ENCODE data around the gene ATP5PO. TPM values are rescaled to one million over a fixed set of nuclear protein-coding genes. Genes with fewer than 3 reads are reported as not detected.

The ATP5PO gene
- total and polyA plus RNA-seq, 2 of the 8 experiments (the other 6 are each of a cell fraction or from before 2014, with no cell fraction given), result 251 to 267 TPM

DNA sequence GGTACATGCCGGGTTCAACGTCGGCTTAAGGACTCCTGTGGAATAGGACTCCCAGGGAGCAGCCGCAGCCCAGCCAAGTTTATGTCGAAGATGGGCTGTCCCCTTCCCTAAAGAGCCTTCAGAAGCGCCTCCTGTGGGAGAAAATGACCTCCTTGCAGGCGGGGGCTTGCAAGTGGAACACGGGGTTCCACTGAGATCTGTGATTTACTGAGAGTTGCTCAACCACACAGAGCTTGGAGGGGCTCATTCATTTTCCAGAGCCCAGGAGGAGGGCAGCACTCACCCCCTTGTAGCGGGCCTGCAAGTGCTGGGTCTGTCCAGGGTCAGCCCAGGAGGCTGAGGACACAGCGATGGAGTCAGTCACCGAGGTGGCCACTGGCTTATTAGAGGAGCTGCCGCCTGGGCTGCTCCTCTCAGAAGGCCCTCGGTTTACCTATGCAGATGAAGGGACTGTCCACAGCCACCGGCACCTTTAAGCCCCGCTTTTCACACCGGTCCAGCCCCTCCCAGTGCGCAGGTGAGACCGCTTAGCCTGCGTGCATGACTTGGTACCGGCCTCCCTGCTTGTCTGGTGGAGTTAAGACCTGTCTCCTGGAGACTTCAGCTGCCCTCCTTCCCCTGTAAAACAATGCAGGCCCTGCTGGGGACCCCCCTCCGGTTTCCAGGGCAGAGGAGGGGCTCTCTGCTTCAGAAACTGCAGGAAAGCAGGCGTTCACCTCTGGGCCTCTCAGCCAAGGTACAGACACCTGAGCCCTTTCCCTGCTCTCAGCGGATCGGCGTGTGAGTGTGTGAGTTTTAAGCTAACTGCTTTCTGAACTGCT is 57.5 kb downstream of the ATP5PO start:
- Histone ChIP-seq H2BK5ac (ENCODE audit: low read depth, low read length) (no peak overlapping the region; the same call in 1 of the 2 replicates), H4K20me1 (replicated peaks in 1 of 2; ENCODE audit: control insufficient read depth in 1 of 2, insufficient read depth in 2 of 2, low read length in 2 of 2) (no peaks in the 10 kb centered on the region), H3K9me3 (ENCODE audit: insufficient read depth in 2 of 2, low read depth in 1 of 2, low read length in 1 of 2) (no peaks in the 10 kb centered on the region), H3K36me3 (ENCODE audit: control insufficient read depth in 2 of 4, insufficient read depth in 4 of 4, low read length in 3 of 4) (no peaks in the 10 kb centered on the region), H3K27me3 (replicated peaks in 1 of 4; ENCODE audit: control insufficient read depth in 3 of 4, extremely low read depth in 1 of 4, insufficient read depth in 3 of 4, low read length in 3 of 4) (no peaks in the 10 kb centered on the region; a peak in 1 of 7 replicates), H3K27ac (ENCODE audit: low read depth, low read length) (no peak overlapping the region), H2BK15ac (ENCODE audit: low read length) (no peak overlapping the region), H3K18ac (ENCODE audit: extremely low read depth, low read length) (peak overlapping the region; percentile 38; the same call in 1 of the 2 replicates), H3K9ac (replicated peaks in 1 of 4; ENCODE audit: extremely low read depth in 1 of 4, low read depth in 3 of 4, low read length in 3 of 4) (no peak overlapping the region), H2BK12ac (ENCODE audit: low read depth, low read length) (no peak overlapping the region), H3K56ac (replicated peaks; ENCODE audit: insufficient read length, low read depth, low read length) (no peak overlapping the region), H3K79me2 (ENCODE audit: control insufficient read depth in 1 of 2, insufficient read depth in 2 of 2, low read length in 2 of 2) (no peaks in the 10 kb centered on the region), H4K91ac (replicated peaks; ENCODE audit: insufficient read length, low read length) (no peak overlapping the region), H3K4me3 (ENCODE audit: extremely low read depth in 1 of 4, insufficient read depth in 2 of 4, low read depth in 3 of 4, low read length in 4 of 4) (no peak overlapping the region), H3K14ac (ENCODE audit: insufficient read length) (no peak overlapping the region), H4K5ac (ENCODE audit: insufficient read length, low read depth, low read length) (no peak overlapping the region), H3K23ac (ENCODE audit: insufficient read length) (no peak overlapping the region), H2BK20ac (ENCODE audit: low read length) (peak overlapping the region; percentile 32; the same call in 1 of the 2 replicates), H2BK120ac (replicated peaks; ENCODE audit: low read depth, low read length) (no peak overlapping the region), H3K23me2 (ENCODE audit: low read depth, low read length) (no peaks in the 10 kb centered on the region), H3K4me1 (replicated peaks in 1 of 4; ENCODE audit: control insufficient read depth in 3 of 4, insufficient read depth in 4 of 4, low read length in 3 of 4) (peaks cover 0 to 16% (median 13%) of the 10 kb centered on the region in 4 experiments; a peak in 5 of 7 replicates), H3K79me1 (ENCODE audit: low read depth, low read length) (no peaks in the 10 kb centered on the region), H2AK5ac (ENCODE audit: low read depth, low read length) (no peak overlapping the region), H4K8ac (ENCODE audit: extremely low read depth, insufficient read depth, low read length) (0 out of 2 replicates have a peak overlapping the region, but pooled peaks have one; percentile 20), H3K4ac (replicated peaks; ENCODE audit: insufficient read length, low read depth, low read length) (no peak overlapping the region), H2AFZ (ENCODE audit: low read length) (peak overlapping the region; percentile 91), H3K4me2 (ENCODE audit: insufficient read depth in 1 of 2, low read depth in 2 of 2, low read length in 2 of 2) (peak overlapping the region; percentile 28 to 30; a peak in 2 of 4 replicates)
- WGBS, 2 experiments (ENCODE audit: extremely low coverage in 1 of 2, insufficient coverage in 1 of 2, insufficient read length in 1 of 2, insufficient replicate concordance in 2 of 2, low coverage in 1 of 2, low lambda C conversion rate in 2 of 2, missing lambda C conversion rate in 1 of 2), result 65% methylated on average over 25 of the region's 25 CpGs; no CpG with 5 or more reads in 1 of the 2 experiments
- ChIA-PET CTCF (ENCODE audit: partially characterized antibody) (interaction anchor here (1.0 to 1.5 kb wide), 2 partner anchors 10 to 38 kb away, joined by 3 read pairs; no protein-coding TSS in a partner anchor), POLR2A (ENCODE audit: partially characterized antibody) (interaction anchor here (0.7 to 1.5 kb wide), 3 partner anchors 8 to 18 kb away, joined by 3 to 5 read pairs (median 3); no protein-coding TSS in a partner anchor)
- FAIRE-seq (no peak), DNase-seq (ENCODE audit: low read depth in 1 of 2, low spot score in 2 of 2) (peak in 1 of 2 experiments; percentile 61)
- TF ChIP-seq NRF1 (IDR thresholded peaks at IDR 0.05; ENCODE audit: low read depth, low read length) (no peak), TEAD4 (IDR thresholded peaks at IDR 0.05; ENCODE audit: low read depth, low read length) (no peak), RAD21 (IDR thresholded peaks at IDR 0.05 in 1 of 2, conservative IDR thresholded peaks at IDR 0.05 in 1 of 2; ENCODE audit: low read depth in 2 of 2, low read length in 2 of 2) (no peak), MAFK (IDR thresholded peaks at IDR 0.05; ENCODE audit: low read depth, low read length) (no peak), SP4 (IDR thresholded peaks at IDR 0.05; ENCODE audit: low read length) (no peak)
- TF ChIP-seq, protein P1, sequence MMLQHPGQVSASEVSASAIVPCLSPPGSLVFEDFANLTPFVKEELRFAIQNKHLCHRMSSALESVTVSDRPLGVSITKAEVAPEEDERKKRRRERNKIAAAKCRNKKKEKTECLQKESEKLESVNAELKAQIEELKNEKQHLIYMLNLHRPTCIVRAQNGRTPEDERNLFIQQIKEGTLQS (IDR thresholded peaks at IDR 0.05; ENCODE audit: insufficient read depth, low read depth, low read length), result no peak
- TF ChIP-seq, protein P2, sequence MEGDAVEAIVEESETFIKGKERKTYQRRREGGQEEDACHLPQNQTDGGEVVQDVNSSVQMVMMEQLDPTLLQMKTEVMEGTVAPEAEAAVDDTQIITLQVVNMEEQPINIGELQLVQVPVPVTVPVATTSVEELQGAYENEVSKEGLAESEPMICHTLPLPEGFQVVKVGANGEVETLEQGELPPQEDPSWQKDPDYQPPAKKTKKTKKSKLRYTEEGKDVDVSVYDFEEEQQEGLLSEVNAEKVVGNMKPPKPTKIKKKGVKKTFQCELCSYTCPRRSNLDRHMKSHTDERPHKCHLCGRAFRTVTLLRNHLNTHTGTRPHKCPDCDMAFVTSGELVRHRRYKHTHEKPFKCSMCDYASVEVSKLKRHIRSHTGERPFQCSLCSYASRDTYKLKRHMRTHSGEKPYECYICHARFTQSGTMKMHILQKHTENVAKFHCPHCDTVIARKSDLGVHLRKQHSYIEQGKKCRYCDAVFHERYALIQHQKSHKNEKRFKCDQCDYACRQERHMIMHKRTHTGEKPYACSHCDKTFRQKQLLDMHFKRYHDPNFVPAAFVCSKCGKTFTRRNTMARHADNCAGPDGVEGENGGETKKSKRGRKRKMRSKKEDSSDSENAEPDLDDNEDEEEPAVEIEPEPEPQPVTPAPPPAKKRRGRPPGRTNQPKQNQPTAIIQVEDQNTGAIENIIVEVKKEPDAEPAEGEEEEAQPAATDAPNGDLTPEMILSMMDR (IDR thresholded peaks at IDR 0.05; ENCODE audit: control extremely low read depth in 1 of 3, insufficient read depth in 1 of 3, low read depth in 1 of 3, low read length in 3 of 3), result no peak
